Measurements from ENCODE around the gene ZNF319. TPM values are rescaled to one million over a fixed set of nuclear protein-coding genes. Genes with fewer than 3 reads are reported as not detected.

The ZNF319 gene
- total RNA-seq, 1 experiment from 2014 or later = 2.8 TPM

DNA sequence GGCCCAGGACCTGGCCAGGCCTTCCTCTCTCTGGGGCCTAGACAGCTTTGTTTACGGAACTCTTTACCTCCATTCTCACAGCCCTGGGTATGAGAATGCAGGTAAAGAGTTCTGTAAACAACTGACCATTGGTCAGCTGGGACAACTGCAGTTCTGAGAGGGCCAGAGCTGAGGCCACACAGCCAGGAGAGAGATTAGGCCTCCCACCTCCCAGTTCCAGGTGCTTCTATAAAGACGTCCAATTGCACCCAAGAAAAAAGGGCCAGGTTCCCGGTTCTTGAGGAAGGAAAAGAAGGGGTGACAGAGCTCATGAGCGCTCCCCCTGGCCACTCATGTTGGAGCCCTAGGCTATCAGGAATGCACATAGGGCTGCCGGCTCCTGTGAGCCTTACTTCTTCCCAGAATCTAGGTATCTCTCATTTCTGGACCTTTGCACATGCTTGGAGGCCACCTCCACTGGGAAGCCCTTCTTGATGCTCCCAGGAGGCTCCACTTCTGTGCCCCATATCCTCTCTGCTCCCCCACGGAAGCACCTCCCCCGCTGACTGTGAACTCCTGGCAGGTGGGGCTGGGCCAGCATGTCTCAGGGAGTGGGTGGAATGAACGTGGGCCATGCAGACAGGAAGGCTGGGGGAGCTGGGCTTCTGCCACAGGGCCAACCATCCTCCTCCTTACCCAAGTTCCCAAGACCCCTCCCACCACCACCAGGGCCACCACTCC lies 42.6 kb downstream of the ZNF319 start:
- DNase-seq (ENCODE audit: low read depth) = no peak

DNA sequence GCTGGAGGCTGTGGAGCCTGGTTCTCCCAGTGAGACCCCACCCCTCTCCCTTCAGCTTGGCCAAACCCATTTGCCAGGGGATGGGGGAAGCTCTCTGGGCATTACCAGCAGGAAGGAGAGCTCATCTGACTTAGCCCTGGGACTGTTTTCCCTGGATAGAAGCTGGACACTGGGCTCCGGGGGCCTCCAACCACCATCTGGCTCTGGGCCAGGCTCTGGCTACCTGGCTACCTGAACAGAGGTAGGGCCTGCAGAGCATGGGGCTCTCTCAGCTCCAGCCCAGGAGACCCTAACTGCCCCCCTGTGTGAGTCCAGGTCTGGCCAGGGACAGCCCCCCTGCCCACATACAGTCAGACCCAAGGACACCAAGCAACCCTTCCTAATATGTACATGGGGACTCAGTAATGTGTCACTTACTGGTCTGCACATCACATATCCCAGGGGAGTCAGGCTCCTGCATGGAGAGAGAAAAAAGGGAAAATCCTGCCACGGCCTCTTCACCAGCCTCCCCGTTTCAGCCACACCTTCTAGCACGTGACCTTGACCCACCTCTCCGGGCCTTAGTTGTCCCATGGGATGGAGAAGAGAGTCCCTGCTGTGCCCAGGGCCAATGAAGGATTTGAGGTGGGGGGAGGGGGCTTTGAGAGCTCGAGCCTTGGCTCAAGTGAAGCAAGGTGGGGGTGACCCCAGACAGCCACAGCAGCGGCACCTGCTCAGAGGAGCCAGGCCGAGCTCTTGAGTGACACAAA lies 43.4 kb downstream of the ZNF319 start:
- DNase-seq (ENCODE audit: low read depth) = no peak

DNA sequence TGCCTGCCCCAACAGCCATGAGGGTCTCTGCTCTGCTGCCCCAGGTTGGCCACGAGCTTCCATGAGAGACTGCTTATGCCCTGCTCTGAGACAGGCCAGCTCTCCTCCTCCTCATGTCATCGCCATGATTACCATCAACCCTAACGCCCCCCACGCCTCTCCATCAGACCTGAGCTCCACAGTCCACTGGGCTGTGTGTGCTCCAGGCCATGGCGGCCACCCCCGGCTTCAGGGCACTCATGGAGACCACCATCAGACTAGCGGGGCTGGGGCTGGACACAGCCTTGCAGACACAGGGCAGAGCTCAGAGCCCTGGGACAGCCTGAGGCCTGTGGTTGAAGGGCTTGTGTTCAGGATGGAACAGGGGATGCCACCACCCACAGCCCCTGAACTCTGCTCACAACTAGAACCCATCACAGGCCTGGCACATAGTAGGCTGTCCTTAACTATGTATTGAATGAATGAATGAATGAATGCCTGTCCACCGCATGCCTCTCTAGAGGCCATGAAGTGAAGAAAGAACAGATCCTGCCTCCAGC lies 44.1 kb downstream of the ZNF319 start:
- DNase-seq (ENCODE audit: low read depth) = no peak

DNA sequence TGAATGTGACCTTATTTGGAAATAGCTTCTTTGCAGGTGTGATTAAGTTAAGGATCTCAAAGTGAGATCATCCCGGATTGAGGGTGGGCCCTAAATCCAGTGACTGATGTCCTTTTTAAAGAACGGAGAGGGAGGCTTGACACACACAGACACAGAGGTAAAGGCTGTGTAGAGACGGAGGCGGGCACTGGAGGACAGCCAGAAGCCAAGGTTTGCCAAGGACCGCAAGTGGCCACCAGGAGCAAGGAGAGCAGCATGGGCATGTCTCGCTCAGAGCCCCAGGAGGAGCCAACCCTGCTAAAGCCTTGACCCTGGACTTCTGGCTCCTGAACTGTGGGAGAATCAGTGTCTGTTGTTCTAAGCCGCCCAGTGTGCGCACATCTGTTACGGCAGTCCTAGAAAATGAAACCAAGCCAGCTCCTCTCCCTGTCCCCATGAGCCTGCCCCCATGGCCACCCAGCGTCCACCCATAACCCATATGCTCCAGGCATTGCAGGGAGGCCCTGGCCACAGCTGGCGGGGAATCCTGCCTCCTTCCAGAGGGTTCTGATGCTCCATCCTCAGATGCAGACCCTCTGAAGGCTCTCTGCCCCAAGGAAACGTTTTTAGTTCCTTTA lies 44.8 kb downstream of the ZNF319 start:
- DNase-seq (ENCODE audit: low read depth) = peak; percentile 32

DNA sequence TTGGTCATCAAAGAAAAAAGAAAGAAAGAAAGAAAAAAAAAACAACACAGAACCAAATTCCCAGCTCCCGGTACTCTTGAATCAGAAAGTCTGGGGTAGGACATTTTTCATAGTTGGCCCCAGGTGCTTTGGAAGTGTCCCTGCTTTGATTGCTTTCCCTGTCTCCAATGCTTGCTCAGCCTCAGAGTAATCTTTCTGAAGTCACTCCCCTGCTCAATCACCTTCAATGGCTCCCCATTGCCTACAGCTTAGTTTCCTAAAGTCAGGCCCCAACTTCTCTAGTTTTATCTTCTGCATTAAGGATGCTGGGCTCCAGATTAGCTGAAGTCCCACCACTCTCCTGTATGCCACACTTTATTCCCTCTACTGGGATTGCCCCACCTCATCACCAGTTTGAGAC lies 46.6 kb downstream of the ZNF319 start:
- DNase-seq (ENCODE audit: low read depth) = no peak

DNA sequence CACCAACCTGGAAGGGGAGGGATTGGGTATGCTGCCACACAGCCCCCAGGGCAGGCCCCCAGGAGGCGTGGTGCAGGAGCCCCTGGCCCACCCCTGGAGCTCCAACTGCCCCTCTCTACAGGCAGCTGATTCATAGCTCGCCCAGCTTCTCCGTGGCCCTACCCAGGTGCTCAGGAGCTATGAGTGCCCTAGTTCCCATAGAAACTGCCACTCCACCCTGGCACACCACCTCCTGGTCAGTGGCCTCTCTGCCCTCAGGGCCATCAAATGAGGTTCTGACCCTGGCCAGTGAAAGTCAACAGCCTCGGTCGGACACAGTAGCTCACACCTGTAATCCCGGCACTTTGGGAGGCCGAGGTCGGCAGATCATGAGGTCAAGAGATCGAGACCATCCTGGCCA lies 47.6 kb downstream of the ZNF319 start:
- no peak for DNase-seq (ENCODE audit: low read depth)

DNA sequence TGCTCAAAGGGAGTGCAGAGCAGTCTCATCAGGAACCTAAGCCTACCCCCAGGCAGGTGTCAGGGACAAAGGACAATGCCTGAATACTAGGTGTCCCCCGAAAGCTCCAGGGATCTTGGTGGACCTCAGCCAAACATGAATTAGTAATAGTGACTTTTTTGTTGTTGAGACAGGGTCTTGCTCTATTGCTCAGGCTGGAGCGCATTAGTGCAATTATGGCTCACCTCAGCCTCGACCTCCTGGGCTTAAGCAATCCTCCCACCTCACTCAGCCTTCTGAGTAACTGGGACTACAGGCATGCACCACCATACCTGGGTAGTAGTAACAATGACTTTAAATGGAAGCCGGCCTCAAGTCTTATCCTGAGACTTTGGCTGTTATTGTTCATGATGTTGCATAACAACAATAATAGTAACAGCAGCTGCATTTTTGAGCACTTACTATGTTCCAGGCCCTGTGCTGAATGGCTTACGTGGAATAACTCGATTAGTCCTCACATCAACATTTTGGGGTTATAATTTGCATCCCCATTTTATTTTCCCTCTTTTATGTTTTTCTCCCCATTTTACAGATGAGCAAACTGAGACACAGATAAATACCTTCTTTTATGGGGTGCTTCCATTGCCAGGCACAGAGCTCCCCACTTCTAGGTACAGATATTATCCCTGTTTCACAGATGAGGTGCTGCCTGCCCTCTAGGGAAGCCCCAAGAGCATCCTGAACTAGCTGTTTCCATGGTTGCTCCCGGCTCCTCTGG lies 49.1 kb downstream of the ZNF319 start:
- DNase-seq (ENCODE audit: low read depth) = no peak

DNA sequence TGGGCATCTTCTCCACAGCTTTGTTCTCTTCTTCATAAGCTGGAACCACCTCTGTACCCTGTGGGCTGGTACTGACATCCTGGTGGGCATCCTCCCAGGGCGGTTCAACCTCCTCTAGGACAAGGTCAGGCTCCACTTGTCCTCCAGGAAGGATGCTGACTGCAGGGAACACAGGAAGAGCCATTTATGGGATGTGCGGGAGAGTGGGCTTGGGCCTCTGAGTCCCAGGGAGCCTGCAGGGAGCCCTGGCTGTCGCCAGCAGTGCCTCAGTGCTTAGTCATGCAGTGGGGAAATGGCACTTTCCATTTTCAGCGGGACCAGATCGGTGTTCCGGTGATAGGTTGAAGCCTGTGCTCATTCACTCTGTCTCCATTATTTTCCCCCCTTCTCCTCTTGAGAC lies 50.1 kb downstream of the ZNF319 start:
- DNase-seq (ENCODE audit: low read depth) = no peak

DNA sequence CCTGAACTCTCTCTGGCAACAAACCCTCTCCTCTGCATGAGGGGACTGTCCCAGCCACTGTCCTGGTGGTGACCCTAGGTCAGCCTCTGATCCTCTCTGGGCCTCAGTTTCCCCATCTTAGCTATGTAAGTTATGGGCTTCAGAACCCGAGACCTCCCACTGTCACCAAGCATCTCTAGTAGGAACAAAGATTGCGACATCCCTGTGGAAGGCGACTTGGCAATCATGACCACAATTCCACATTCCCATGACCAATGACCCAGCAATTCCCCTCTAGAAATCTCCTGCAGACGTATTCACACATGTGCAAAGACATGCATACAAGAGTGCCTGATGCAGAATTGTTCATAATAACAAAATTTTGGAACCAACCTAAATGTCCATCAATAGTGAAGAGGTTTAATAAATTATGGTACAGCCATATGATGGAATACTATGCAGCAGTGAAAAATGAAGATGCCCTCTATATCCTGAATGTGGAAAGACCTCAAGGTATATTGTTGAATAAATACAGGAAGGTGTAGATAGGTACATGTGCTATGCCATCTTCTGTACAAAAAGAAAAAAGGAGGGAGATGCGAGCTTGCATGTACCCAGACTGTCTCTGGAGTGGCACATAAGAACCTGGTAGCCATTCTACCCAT lies 50.8 kb downstream of the ZNF319 start:
- no peak for DNase-seq (ENCODE audit: low read depth)

DNA sequence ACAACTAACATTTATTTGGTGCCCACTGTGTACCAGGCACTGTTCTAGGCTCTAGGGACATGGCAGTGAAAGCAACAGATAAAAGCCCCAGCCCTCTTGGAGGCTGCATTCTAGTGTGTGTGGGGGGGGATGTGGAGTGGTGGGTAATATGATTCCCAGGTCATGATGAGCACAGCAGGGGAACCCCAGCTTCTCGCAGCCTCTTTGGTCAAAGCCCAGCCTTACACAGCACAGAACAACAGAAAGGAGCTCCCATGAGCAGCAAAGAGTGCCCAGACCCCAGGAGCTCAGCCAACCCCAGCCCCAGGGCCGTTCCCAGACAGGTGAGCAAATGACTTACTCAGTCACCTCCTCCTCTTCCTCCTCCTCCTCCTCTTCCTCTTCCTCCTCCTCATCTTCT lies 51.5 kb downstream of the ZNF319 start:
- no peak for DNase-seq (ENCODE audit: low read depth)

DNA sequence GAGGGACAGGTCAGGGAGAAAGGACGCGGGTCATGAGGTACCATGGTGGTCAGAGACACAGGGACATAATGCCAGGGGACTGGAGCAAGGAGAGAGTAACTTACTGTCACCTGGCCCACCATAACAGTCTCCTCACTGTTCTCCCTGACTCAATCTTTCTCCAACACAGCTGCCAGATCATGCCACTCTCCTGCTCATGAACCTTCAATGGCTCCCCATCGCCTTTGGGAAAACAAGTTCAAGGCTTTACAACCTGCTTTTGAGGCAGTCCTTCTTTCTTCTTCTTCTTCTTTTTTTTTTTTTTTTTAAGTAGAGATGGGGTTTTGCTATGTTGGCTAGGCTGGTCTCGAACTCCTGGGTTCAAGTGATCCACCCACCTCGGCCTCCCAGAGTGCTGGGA lies 52.4 kb downstream of the ZNF319 start:
- no peak for DNase-seq (ENCODE audit: low read depth)

DNA sequence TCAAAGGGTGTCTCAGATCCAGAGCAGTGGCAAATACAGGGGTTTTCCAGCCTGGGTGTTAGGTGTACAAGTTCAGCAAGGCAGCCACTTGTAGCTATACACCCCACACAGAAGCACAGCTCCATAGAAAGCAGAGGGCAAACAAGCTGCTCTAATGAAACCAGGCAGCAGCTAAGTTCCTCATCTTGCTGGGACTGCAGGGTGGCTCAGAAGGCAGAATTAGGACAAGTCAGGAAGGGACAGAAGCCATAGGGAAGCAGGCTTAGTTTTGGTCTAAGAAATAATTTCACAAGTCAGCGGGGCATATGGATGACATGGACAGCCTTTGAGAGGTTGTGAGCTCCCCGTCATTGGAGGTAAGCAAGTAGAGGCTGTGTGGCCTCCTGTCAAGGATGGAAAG lies 53.2 kb downstream of the ZNF319 start:
- no peak for DNase-seq (ENCODE audit: low read depth)

DNA sequence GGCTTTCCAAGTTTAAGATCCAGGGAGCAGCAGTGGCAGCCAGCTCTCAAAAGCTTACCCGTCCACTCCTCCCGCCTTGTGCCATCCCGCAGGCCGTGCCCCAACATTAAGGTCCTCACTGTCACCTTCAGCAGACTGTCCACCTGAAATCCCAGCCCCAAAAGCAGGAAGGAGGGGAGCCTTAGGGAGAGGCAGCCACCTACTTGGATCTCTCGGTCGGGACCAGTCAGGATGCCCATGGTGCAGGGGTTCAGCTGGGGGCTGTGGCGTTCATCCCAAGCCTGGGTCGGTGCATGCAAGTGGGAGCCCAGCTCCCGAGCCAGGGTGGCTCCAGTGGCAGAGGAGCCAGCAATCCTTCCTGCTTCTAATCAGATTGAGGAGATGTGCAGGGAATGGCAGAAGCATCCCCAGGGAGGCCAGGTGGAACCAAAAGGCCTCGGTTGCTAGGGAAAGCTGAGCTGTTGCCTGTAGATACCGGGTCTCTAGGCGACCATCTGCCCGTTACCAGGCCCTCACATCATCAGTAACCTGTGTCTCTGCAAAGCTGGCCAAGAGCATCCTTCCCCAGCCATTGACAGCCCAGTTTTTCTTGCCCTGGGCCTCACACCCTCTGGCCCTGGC lies 54.2 kb downstream of the ZNF319 start:
- DNase-seq (ENCODE audit: low read depth) = no peak

DNA sequence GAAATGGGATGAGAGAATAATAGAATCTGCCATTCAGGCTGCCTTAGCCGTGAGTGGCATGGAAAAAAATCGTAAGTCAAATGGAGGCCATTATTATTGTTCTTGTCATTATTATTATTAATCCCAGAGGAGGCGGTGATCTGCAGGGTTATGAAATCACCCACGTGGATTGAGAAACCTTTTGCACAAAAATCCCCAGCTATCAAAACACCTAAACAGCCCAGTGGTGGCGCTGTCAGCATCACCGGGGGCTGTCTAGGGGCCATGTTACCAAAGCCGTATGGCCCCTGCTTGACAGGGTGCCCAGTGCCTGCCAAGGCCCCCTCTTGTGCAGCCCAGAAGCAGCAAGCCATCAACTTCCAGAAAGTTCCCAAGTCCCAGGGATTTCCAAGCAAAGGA lies 54.7 kb downstream of the ZNF319 start:
- DNase-seq (ENCODE audit: low read depth) = no peak

DNA sequence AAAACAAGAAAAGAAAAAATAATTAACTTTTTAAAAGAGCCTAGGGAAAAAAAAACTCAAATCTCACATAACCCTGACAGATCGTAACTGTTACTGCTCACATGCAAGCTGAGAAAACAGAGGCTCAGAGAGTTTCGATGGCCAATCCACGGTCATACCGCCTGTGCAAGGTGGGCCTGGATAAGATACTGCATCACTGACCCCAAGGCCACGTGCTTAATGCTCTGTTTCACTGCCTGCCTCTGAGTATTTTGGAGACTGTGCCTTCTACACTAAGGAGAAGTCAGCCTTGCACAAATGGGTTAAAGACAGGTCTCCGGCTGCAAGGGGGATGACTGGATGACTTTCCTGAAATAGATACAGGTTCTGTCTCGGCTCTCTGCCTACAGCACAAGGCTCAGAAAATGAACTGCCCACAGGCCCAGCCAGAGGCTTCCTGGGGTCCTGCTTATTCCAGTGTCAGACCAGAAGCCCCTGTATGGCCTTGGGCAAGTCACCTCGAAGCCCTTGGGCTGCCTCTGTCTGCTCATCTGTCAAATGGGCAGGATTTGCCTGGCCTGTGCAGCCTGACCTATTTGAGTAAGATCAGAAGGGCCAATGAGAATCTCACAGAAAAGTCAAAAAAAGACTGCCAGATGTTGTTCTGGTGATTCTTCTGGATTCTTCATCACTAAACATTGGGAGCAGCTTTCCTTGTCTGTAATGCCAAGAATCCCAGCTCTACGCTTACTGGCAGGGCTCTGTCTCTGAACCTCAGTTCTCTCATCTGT lies 55.3 kb downstream of the ZNF319 start:
- DNase-seq (ENCODE audit: low read depth) = no peak

Other genes with a start within 250 kb of the ZNF319 start
- gene KIFC3, start 198.2 kb downstream of the ZNF319 start, total RNA-seq (2014; rRNA removed; shearing (Covaris generic)) = 134 and 140 TPM in 2 replicates
- 0.32 and 0.50 TPM in 2 replicates for gene CNGB1, start 29.5 kb downstream of the ZNF319 start, total RNA-seq (2014; rRNA removed; shearing (Covaris generic))
- gene USB1, start 735 bp upstream of the ZNF319 start, total RNA-seq (2014; rRNA removed; shearing (Covaris generic)) = 16.8 and 25.7 TPM in 2 replicates
- gene MMP15, start 25.1 kb upstream of the ZNF319 start, total RNA-seq (2014; rRNA removed; shearing (Covaris generic)) = 3.2 and 3.6 TPM in 2 replicates
- 86.9 and 104 TPM in 2 replicates for gene CFAP20, start 128.7 kb upstream of the ZNF319 start, total RNA-seq (2014; rRNA removed; shearing (Covaris generic))
- gene CSNK2A2, start 197.4 kb upstream of the ZNF319 start, total RNA-seq (2014; rRNA removed; shearing (Covaris generic)) = 19.1 and 25.4 TPM in 2 replicates

Data from HT1080 (cell line).